ENCODE data around the gene SORCS2.

SORCS2 gene

GRCh38 chr4:7565483-7565882 is 373.1 kb downstream of the SORCS2 start:
- TF ChIP-seq CTCF (IDR thresholded peaks at IDR 0.05; ENCODE audit: control insufficient read depth, insufficient read depth, low read depth, low read length, missing control alignments), result no peak
- DNase-seq (ENCODE audit: low read depth), result no peak
- no peak overlapping the region for H3K4me3 ChIP-seq (ENCODE audit: control insufficient read depth, low read depth, low read length)

- no peak for DNase-seq (ENCODE audit: low read depth)
These were observed 377.8 kb downstream of the SORCS2 start for GRCh38 chr4:7569810-7570783.

GRCh38 chr4:7571001-7571400 is 378.7 kb downstream of the SORCS2 start:
- TF ChIP-seq CTCF (IDR thresholded peaks at IDR 0.05; ENCODE audit: control insufficient read depth, insufficient read depth, low read depth, low read length, missing control alignments), result no peak
- DNase-seq (ENCODE audit: low read depth), result no peak
- no peak overlapping the region for H3K4me3 ChIP-seq (ENCODE audit: control insufficient read depth, low read depth, low read length)

More at GRCh38 chr4:7569810-7570783, 377.8 kb downstream of the SORCS2 start:
- no peak overlapping the region for H3K4me3 ChIP-seq (ENCODE audit: control insufficient read depth, low read depth, low read length)
- no peak for TF ChIP-seq CTCF (IDR thresholded peaks at IDR 0.05; ENCODE audit: control insufficient read depth, insufficient read depth, low read depth, low read length, missing control alignments)

GRCh38 chr4:7571701-7572100 is 379.4 kb downstream of the SORCS2 start:
- H3K4me3 ChIP-seq (ENCODE audit: control insufficient read depth, low read depth, low read length), result no peak overlapping the region
- TF ChIP-seq CTCF (IDR thresholded peaks at IDR 0.05; ENCODE audit: control insufficient read depth, insufficient read depth, low read depth, low read length, missing control alignments), result no peak
- no peak for DNase-seq (ENCODE audit: low read depth)

GRCh38 chr4:7572894-7573293 is 380.6 kb downstream of the SORCS2 start:
- H3K4me3 ChIP-seq (ENCODE audit: control insufficient read depth, low read depth, low read length), result no peak overlapping the region
- no peak for TF ChIP-seq CTCF (IDR thresholded peaks at IDR 0.05; ENCODE audit: control insufficient read depth, insufficient read depth, low read depth, low read length, missing control alignments)
- no peak for DNase-seq (ENCODE audit: low read depth)

- H3K4me3 ChIP-seq (ENCODE audit: control insufficient read depth, low read depth, low read length), result no peak overlapping the region
- no peak for DNase-seq (ENCODE audit: low read depth)
- TF ChIP-seq CTCF (IDR thresholded peaks at IDR 0.05; ENCODE audit: control insufficient read depth, insufficient read depth, low read depth, low read length, missing control alignments), result no peak
These were observed 381.3 kb downstream of the SORCS2 start for GRCh38 chr4:7573576-7574091.
